Measurements from ENCODE around the gene KRT2. TPM values are rescaled to one million over a fixed set of nuclear protein-coding genes. Genes with fewer than 3 reads are reported as not detected.

Gene KRT2
- total and polyA plus RNA-seq, 9 of the 15 experiments (the other 6 are each of a cell fraction or from before 2014, with no cell fraction given) = 0.03 to 0.69 (median 0.07) TPM; not detected in 2

DNA sequence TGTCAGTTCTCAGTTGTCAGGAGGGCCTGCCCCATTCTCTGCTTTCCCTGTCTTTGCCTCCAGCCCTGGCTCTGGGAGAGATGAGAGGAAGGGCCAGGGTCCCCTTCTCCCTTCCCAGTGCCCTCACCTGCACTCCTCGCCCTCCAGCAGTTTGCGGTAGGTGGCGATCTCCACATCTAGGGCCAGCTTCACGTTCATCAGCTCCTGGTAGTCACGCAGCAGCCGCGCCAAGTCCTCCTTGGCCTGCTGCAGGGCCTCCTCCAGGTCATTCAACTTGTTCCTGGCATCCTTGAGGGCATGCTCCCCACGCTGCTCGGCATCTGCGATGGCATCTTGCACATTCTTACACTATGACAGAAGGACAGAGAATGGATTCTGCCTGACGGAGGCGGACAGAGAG is 5.4 kb downstream of the KRT2 start:
- Histone ChIP-seq H3K27me3 (ENCODE audit: control insufficient read depth in 2 of 2, insufficient read depth in 2 of 2, low read length in 2 of 2) (no peaks in the 10 kb centered on the region), H3K4me1 (replicated peaks in 1 of 2; ENCODE audit: control insufficient read depth in 2 of 2, insufficient read depth in 2 of 2, low read length in 2 of 2) (peaks cover 23 to 33% of the 10 kb centered on the region in 2 experiments), H3K27ac (ENCODE audit: extremely low read depth, low read depth, low read length) (no peak overlapping the region), H3K79me2 (ENCODE audit: control insufficient read depth, insufficient read depth, low read length) (no peaks in the 10 kb centered on the region), H3K4me2 (ENCODE audit: insufficient read depth, low read length) (no peak overlapping the region), H4K20me1 (replicated peaks; ENCODE audit: control insufficient read depth, insufficient read depth, low read length) (no peaks in the 10 kb centered on the region), H3K9ac (ENCODE audit: insufficient read depth in 1 of 2, low read depth in 2 of 2, low read length in 2 of 2) (no peak overlapping the region), H3K9me1 (ENCODE audit: control insufficient read depth, insufficient read depth, low read length) (no peaks in the 10 kb centered on the region), H3K36me3 (ENCODE audit: control insufficient read depth, insufficient read depth, low read length) (no peaks in the 10 kb centered on the region), H2AFZ (ENCODE audit: low read depth, low read length) (no peak overlapping the region), H3K4me3 (no peak overlapping the region), H3K9me3 (replicated peaks; ENCODE audit: control insufficient read depth, insufficient read depth, low read depth, low read length) (no peaks in the 10 kb centered on the region)
- WGBS (ENCODE audit: insufficient coverage, low coverage, missing lambda C conversion rate) = 85% methylated on average over 12 of the region's 12 CpGs
- POLR2A ChIA-PET = interaction anchor here (0.8 kb wide), 1 partner anchor 40 kb away, joined by 3 read pairs; no protein-coding TSS in a partner anchor
- DNase-seq (ENCODE audit: extremely low read depth in 1 of 4, low spot score in 3 of 4) (no peak), FAIRE-seq (no peak), ATAC-seq (no peak)
- no TSS peak for BruUV-seq (replicated peaks)
- in situ Hi-C loops (cut with MboI) = no loop called here
- intact Hi-C loops (cut with micrococcal nuclease) = no loop called here
- CTCF ChIA-PET (ENCODE audit: low intra/inter-chr PET ratio) = no interaction called here
- TF ChIP-seq ZNF561 (CRISPR knock-in tag; conservative IDR thresholded peaks at IDR 0.05) = no peak
- TF ChIP-seq DPF2 (IDR thresholded peaks at IDR 0.05) = no peak
- TF ChIP-seq, protein P1, sequence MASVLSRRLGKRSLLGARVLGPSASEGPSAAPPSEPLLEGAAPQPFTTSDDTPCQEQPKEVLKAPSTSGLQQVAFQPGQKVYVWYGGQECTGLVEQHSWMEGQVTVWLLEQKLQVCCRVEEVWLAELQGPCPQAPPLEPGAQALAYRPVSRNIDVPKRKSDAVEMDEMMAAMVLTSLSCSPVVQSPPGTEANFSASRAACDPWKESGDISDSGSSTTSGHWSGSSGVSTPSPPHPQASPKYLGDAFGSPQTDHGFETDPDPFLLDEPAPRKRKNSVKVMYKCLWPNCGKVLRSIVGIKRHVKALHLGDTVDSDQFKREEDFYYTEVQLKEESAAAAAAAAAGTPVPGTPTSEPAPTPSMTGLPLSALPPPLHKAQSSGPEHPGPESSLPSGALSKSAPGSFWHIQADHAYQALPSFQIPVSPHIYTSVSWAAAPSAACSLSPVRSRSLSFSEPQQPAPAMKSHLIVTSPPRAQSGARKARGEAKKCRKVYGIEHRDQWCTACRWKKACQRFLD (CRISPR knock-in tag; IDR thresholded peaks at IDR 0.05) = no peak
- TF ChIP-seq U2AF2 (optimal IDR thresholded peaks at IDR 0.05; ENCODE audit: low read depth, low read length) = no peak
- TF ChIP-seq, protein P2, sequence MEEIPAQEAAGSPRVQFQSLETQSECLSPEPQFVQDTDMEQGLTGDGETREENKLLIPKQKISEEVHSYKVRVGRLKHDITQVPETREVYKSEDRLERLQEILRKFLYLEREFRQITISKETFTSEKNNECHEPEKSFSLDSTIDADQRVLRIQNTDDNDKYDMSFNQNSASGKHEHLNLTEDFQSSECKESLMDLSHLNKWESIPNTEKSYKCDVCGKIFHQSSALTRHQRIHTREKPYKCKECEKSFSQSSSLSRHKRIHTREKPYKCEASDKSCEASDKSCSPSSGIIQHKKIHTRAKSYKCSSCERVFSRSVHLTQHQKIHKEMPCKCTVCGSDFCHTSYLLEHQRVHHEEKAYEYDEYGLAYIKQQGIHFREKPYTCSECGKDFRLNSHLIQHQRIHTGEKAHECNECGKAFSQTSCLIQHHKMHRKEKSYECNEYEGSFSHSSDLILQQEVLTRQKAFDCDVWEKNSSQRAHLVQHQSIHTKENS (CRISPR knock-in tag; IDR thresholded peaks at IDR 0.05) = no peak
- no peak for TF ChIP-seq GATA2 (CRISPR knock-in tag; IDR thresholded peaks at IDR 0.05)
- no peak for TF ChIP-seq ZNF764 (CRISPR knock-in tag; IDR thresholded peaks at IDR 0.05; ENCODE audit: low read depth)
- TF ChIP-seq GTF2E2 (tag; IDR thresholded peaks at IDR 0.05) = no peak
- no peak for TF ChIP-seq ARID4B (CRISPR knock-in tag; IDR thresholded peaks at IDR 0.05)
- no peak for TF ChIP-seq NFIX (CRISPR knock-in tag; IDR thresholded peaks at IDR 0.05; ENCODE audit: low read depth)
- TF ChIP-seq SMAD1 (IDR thresholded peaks at IDR 0.05; ENCODE audit: low read depth, low read length, partially characterized antibody) = no peak
- no peak for TF ChIP-seq FOXK1 (CRISPR knock-in tag; IDR thresholded peaks at IDR 0.05; ENCODE audit: borderline replicate concordance)
- TF ChIP-seq, protein P3, sequence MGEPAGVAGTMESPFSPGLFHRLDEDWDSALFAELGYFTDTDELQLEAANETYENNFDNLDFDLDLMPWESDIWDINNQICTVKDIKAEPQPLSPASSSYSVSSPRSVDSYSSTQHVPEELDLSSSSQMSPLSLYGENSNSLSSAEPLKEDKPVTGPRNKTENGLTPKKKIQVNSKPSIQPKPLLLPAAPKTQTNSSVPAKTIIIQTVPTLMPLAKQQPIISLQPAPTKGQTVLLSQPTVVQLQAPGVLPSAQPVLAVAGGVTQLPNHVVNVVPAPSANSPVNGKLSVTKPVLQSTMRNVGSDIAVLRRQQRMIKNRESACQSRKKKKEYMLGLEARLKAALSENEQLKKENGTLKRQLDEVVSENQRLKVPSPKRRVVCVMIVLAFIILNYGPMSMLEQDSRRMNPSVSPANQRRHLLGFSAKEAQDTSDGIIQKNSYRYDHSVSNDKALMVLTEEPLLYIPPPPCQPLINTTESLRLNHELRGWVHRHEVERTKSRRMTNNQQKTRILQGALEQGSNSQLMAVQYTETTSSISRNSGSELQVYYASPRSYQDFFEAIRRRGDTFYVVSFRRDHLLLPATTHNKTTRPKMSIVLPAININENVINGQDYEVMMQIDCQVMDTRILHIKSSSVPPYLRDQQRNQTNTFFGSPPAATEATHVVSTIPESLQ (CRISPR knock-in tag; IDR thresholded peaks at IDR 0.05) = no peak

Measured in K562 (cell line).